OCI-M2 (cell line): ENCODE results near the gene SLX9.

Source experiments
- DNase-seq: peaks from one replicate; lab custom pipeline; 2025; ENCODE audit not compliant: unreplicated experiment; lab: John Stamatoyannopoulos, UW

Gene SLX9

DNA sequence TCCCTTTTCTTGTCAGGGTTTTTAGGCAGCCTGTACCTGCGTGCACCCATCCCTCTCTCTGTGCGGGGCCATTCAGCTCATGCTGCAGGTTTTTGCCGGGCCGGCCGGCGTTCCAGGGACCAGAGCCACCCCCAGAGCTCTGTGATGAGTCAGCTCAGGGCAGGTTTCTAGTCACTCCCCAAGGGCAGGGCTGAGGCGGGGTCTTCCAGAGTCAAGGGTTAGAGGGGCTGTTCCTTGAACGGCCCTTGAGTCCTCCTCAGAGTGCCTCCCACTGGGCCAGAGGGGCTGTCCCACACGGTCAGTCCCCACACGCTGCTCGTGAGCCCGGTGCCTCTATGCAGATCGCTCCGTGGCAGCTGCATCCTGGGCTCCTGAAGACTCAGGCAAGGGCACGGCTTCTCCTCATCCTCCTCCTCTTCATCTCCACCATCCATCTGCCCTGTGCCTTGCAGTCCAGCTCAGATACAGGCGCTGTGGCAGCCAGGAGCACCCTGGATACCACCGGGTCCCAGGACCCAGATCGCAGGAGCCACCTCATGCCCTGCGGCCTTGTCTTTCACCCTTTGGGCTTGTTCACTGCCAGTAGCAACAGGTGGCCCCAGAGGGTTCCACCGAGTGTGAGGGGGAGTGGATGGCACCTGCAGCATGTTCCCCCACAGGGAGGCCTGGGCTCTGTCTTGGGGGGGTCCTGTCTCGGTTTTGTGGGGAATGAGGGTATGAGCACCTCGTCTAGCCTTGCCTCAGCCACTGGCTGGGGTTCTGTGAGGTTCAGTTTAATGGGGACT, 17.4 kb downstream of the SLX9 start:
- no peak for DNase-seq

DNA sequence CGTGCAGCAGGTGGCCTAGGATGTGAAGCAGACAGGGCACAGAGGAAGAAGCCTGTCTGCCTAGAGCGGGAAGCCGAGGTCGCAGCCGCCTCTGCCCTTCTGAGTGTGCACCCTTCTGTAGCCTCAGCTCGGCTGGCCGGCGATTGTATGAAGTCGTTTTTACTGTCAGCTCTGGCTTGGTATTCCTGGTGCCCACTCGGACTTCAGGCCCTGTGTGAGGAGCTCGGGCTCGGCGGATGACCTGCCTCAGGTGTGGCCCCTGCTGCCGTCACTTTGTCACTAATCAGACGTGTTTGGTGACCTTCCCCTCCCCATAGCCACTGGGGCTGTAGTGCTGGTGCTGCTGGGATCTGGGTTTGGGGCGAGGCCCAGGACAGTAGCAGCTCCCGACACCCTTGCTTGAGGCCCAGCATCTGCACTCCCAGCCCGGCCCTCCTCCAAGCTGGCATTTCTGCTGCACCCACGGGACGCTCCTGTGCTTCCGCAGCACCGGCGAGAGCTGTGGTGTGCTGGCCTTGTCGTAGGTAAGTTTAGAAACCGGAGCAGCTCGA, 18.1 kb downstream of the SLX9 start:
- no peak for DNase-seq

DNA sequence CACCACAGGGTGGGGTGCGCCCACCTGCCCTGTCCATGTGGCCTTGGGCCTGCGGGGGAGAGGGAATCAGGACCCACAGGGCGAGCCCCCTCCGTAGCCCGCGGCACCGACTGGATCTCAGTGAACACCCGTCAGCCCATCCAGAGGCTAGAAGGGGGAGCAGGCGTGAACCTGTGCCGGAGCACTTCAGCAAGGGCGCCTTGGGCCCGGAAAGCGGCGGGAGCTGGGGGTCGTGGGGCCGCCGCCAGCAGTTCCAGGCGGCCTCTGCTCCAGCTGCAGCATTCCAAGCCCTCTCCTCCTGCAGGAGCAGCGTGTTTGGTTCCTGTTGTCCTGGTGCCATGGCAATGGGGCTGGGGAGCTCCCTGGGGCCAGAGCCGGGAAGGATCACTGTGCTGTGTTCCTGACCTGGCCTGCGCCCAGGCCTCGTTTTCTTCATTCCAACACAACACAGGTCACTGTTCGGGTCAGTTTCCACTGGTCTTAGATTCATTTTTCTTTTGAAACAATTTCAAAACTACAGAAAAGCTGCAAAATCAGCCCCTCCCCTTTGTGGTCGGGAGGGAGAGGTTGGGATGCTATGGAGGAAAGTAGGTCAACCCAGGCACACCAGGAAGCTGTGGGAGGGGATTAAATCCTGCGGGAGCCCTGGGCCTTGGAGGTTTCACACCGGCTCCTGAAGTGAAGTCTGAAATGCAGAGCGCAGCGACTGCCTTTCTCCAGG, 18.8 kb downstream of the SLX9 start:
- no peak for DNase-seq

DNA sequence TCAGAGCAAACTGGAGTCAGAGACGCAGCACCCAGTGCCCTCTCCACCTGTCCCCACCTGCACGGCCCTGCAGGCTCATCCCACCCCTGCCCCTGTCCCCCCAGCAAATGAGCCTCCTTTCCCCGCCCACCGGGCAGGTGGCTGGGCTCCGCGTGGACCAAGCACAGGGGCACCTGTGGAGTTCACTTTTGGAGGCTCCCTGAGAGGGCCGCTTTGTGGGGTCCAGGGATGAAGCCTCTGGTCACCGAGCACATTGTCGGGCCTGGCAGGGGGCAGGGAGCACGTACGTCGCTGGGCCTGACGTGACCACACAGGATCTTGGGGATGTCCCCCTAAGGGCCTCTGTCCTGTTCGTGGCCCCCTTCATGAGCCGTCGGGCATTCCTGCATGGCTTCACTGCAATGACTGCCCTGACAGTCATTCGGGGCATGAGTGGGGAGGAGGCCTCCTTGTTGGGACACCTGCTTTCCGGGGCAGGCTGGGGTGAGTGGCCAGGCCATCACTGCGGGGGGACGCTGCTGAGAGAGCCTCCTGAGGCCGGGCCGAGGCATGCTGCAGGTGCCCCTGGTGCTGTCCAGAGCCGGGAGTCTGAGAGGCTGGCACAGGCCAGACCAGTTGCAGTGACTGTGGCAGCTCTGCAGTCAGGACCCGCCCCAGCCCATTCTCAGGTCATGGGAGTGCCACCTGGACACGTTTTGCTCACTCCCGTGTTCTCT, 19.7 kb downstream of the SLX9 start:
- no peak for DNase-seq

DNA sequence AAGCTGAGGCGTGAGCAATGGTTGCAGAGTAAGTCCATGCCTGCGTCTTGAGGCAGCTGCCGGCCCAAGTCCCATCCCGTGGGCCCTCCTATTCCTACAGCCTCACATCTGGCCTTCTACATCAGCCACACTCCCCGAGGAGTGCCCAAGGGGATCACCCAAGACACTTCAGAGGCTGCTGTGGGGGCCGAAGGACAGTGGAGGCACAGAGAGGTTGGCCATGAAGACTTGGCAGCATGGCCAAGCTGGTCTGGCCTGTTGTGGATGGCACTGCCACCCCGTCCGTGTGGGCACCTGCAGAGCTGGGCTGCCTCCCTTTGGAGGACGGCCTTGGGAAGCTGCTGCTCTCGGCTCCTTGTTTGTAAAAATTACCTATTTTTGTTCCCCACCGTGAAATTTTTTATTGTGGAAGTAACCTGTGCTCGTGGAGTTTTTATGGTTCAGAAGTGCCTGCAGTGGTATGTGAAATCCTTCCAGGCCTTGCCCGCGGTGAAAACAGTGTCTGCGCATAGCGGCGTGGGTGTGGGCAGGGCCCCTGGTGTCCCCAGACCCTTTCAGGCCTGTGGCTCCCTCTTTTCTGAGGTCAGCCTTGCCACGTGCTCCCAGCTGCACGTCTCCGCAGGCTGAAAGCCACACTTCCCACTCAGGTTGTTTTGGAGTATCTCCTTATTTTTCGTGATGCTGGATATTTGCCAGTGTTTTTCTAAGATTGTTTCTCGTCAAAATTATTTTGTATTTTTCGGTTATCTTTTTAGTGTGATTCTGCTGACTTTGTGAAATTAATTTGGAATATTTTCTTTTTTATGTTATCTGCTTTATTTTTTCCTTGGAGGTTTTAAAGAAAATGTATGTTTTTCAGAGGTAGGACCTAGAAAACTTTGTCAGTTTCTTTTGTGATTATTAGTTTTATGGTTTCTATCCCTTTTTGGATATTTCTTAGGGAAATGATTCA, 20.6 kb downstream of the SLX9 start:
- DNase-seq, result no peak

DNA sequence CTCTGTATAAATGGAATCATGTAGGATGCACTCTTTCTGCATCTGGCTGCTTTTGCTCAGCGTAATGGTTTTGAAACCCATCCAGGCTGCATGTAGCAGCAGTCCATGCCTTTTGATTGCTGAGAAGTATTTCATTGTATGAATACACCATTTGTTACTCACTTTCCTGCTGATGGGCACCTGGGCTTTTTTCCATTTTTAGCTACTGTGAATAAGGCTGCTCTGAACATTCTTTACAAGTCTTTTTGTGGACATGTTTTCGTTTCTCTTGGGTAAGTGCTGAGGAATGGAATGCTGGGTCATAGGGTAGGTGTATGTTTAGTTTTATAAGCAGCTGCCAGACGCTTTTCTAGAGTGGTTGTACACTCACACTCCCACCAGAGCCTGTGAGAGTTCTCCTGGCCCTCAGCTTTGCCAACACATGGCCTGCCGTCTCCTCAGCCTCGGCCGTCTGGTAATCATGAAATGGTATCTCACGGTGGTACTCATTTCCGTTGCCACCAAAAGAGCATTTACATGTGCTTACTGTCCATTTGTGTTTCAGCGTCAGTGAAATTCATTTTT, 22.7 kb downstream of the SLX9 start:
- DNase-seq, result no peak

DNA sequence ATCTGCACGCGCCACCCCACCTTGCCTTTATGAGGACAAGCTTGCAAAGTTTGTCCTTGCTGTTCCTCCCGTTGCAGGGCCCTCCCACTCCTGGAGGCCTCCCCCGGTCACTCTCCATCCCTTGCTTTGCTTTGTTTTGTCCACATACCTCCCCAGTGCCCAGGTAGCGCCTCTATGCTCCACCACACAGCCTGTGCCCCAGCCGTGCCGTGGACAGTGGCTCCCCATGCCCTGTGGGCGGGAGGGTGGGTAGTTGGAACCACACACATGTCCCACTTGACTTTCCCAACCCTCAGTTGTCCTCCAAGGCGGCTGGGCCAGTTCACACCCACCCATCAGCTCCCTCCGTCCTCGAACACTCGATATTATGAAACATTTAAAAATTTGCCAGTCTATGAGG, 24.6 kb downstream of the SLX9 start:
- no peak for DNase-seq

DNA sequence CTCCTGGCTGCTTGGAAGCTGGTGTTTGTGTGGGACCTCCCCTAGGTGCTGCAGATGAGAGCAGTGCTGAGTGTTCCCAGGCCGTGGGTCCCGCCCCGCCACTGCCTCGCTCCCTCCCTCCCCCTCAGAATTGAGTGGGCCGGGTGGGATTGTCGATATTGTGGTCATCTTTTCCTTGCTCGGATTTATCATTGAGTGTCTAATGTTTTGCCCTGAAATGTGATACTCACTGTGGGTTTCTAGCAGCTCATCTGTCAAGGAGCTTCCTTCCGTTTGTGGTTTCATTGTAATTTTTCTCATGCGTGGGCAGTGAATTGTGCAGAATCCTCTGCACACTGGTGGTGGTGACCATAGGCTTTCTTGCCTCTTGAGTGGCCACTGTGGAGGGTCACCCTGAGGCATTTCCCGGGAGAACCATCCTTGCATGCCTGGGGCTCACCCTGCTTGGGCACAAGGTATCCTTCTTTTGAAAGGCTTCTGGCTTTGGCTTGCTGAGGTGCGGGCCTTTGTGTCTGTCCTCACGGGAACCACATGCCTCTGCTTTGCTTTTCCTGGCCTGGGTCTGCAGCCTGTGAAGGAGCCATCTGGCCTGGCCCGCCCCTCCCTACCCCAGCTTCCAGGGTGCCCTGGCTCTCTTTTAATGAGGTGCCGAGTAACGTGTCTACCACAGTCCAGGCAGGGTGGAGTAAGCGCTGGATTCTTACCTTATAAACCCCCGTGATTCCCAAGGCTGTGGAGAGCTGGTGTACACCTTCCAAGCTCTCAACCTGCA, 25.6 kb downstream of the SLX9 start:
- DNase-seq, result no peak

DNA sequence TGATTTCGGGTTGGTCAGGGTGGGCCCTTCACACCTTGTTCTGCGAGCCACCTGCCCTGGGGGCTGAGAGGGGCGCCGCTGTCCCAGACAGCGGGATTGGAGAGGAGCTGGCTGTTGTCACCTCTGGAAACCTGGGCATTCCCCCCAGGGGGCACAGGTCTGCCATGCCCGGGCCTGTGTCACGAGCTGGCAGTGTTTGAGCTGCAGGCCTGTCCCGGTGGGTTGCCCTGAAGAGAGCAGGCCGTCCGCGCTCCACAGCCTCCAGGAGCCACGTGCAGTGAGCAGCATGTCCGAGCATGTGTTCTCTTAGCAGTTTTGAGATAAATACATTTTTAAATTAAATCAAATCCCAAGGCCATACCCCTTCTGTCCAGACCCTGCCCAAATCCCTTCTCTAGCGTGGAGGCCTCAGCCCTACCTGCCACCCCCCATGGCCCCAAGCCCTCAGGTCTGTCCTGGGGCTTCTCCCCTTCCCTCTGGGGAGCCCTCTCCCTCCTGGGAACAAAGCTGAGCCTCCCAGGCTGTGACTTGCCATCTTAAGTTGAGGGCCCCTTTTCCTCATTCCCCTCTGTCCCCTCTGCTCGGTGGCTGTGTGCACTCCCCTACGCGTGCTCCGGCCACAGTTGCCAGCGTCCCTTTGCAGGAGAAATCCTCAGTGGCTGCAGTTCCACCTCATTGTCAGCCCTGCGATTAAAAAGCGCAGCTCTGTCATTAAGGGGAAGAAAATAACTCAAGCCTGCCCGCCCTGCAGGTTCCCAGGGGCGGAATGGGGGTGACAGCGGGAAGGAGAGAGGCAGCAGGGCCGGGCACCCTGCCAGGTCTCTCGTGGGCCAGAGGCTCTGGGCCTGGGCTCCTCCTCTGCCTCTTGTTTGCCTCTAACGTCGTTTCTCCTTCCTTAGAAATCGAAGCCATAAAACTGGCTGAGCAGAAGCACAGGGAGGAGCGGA, 26.6 kb downstream of the SLX9 start:
- DNase-seq, result no peak

DNA sequence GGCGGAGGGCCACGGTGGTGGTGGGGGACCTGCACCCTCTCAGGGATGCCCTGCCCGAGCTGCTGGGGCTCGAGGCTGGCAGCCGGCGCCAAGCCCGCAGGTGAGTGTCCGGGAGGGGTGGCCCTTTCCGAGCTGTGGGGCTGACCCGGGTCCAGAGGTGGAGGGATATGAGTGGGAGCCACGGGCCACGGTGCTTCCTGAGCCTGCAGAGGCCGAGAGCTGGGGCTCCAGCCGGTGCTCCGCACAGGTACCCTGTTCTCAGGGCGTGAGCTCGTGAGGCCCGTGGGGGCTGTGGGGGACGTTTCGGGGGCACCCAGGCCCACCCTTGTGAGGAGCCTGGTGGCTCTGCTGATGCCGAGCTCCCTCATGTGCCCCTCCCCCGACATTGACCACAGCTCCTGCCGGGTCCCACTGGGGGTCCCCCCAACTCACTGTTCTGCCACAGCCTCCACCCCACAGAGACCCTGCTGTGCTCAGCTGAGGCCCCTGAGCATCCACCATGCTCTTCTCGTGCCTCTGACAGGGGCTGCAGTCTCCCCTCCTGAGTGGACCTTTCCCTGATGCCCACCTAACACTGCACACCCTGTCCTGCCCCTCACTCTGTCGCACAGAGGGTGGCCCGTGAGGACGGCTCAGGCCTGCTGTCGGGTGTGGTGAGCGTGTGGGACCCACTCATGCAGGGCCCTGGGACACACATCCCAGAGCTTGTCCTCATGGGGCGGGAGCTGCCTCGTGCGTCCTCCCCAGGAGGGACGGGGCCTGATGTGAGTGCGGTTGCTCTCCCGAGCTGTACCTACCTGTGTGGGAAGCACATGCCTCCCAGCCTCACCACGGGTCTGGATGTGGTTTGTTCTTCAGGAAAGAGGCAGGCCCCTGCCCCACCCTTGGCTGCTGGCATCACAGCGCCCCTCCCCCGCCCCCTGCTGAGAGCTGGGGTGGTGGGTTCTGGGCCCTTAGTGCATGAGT, 27.5 kb downstream of the SLX9 start:
- no peak for DNase-seq

DNA sequence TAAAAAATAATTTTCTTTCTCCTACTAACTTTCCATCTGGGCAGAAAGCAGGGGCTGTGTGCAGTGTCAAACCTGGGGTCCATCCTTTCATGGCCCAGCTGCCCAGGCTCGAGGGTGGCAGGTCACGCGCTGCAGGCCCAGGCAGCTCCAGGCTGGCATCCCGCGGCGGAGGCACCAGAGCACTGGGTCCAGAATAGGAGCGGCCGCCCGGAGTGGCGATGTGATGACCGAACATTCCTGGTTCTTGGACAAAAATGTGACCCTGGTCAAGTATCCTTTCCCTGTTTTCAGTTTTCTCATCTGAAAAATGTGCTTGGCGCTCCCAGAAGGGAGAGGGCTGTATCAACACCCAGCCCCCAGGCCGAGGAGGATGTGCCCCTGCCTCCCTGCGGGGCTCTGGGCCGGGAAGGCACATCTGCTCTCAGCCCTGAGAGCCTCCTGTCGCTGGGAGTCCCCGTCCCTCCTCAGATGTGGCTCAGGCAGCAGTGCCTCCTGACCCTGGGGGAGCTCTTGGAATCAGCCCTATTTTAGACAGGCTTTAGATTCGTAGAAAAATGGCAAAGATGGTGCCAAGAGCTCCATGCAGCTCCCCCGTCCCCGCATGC, 29.3 kb downstream of the SLX9 start:
- DNase-seq, result no peak

DNA sequence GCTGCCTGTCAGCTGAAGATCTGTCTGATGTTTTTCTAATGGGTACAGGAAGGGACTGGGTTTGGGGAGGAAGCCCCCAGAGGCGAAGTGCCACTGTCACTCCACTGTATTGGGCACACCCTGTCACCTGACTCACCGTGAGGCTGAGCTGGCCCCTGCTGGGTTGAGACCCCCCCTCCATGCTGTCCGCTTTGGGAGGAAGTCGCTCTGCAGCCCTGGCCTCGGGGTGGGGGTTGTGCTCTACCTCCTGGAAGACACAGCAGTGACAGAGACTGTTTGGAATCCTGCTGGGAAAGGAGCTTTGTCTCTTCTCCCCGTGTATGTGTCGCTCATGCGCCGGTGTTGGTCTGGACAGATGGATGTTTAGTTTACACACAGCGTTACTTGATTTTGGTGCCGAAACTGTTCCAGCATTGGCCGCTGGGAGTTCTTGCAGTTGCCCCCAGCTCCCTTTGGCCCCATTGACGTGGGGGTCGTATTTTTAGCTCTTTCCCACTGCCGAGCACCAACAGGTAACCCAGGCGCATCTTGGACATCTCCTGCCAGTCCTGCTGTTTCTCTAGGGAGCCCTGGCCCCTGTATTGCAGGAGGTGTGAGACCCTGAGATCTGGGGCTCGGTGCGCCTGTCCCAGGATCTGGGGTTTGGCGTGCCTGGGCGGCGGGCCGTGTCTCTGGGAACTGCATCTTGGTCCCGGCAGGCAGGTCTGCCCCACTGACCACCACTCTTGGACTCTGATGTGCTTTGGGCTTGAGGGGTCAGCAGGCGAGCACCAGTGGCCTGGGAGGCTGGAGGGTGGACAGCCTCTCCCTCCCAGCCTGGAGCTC, 30.3 kb downstream of the SLX9 start:
- DNase-seq, result no peak

DNA sequence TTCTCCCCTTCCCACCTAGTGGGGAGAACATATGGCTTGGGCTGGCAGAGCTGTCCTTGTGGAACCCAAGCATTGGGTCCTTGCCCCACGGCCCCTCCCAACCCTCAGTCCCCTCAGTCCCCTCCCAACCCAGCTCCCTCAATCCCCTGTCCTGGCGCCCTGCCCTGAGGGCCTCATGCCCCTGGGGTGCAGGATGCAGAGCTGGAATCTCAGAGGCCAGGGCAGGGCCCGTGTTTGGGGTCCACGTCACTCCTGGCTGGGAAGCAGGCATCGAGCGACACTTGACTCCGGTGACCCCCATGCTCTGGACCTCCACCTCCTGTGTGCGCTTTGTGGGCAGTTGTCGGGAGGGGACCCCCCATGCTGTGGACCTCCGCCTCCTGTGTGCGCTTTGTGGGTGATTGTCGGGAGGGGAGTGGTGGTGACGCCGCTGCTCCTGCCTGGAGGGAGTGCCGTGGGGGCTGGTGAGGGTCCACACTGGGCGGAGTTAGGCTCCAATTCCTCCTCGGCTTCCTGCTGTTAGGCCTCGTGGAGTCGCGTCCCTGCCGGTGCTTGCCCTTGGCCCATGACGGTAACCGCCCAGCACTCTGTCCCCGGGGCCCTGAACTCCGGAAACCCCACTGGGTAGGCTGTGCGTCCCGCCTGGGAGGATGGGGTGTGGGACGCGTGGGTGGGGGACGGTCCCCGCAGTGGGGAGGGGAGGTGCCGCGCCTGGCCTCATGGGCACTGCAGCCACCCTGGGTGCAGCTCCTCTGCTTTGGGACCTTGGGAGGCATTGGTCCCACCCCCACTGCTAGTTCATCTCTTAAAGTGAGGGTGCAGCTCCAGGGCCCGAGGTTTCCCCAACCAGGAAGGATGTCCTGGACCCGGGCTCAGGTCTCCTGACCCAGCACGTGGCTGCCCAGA, 31.2 kb downstream of the SLX9 start:
- DNase-seq, result no peak

DNA sequence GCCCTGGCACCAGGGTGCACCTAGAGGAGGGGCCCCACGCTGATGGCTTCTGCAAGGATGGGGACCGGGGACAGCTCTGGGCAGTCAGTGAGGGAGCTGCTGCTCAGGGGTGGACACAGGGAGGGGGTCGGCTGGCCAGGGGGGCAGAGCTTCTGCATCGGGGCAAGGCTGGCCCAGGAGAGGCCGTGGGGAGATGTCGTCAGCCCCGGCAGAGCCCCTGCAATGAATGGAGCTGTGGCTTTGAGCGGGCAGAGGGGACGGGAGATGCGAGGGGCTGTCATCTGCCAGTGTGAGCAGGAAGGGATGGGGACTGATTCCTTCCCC, 31.8 kb downstream of the SLX9 start:
- no peak for DNase-seq

DNA sequence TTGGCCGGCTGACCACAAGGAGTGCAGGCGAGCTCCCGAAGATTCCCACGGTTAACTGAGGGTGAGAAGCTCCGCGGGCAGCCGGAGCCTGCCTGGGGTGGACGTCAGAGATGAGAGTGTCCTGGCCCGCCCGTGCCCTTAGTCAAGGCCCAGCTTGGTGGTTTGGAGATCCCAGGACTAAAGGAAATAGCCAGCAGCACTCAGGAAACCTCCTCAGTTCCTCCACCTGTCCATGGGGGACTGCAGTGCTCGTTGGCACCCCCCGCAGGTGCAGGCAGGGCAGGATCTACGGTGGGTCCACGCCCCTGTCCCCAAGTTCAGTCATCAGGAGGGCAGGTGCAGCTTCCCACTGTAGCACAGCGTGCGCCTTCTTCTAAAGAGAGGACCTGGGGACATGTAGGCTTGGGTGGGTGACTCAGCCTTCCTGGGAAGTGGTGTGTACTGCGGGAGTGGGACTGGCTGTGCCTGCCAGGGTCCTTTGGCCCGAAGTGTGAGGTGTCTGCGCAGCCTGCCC, 32.5 kb downstream of the SLX9 start:
- no peak for DNase-seq
